Transverse colon (tissue), 4 donors: ENCODE measurements around the gene CENPF. TPM values are rescaled to one million over a fixed set of nuclear protein-coding genes. Genes with fewer than 3 reads are reported as not detected.
"Not testable (repeated sequence)": the region's sequence is repeated elsewhere in the genome, so short reads cannot be mapped to it uniquely, and the experiment has no call there.

Experiments
- DNase-seq: peaks from one replicate; pipeline ENCODE4 v3.0.0-alpha.2; 2019
- H3K27ac ChIP-seq, 4 donors: fragments of 200-600 bp; sonication (generic); 2 replicates each; pipeline ENCODE4 v1.5.1; 2016 to 2018; ENCODE audit warnings: inconsistent platforms in 4 of 4
- H3K27me3 ChIP-seq: fragments of 200-600 bp; sonication (generic); 2 replicates; pipeline ENCODE4 v1.5.1; 2017; ENCODE audit warnings: inconsistent platforms
- H3K36me3 ChIP-seq, 4 donors: fragments of 200-600 bp; sonication (generic); 2 replicates each; pipeline ENCODE4 v1.5.1; 2017 to 2019; ENCODE audit warnings: inconsistent platforms in 4 of 4
- H3K4me1 ChIP-seq, 4 donors: fragments of 200-600 bp; sonication (generic); 2 replicates each; pipeline ENCODE4 v1.5.1; 2017 to 2020; ENCODE audit warnings: inconsistent platforms in 4 of 4
- H3K4me3 ChIP-seq, 4 donors: fragments of 200-600 bp; sonication (generic); 1 replicate in 1 of 4; 2 replicates in 3 of 4; pipeline versions ENCODE4 v1.5.1 to v1.6.1; 2017 to 2019; ENCODE audit warnings: inconsistent platforms in 4 of 4
- H3K9me3 ChIP-seq, 2 donors: fragments of 200-600 bp; sonication (generic); 2 replicates each; pipeline ENCODE4 v1.5.1; 2017 to 2019; ENCODE audit warnings: inconsistent platforms in 2 of 2
- CTCF ChIP-seq, 5 experiments: fragments of 200-600 bp in 3 of 5; fragments of 450-650 bp in 2 of 5; sonication (generic) in 3 of 5; IDR thresholded peaks; 1 replicate in 2 of 5; 2 replicates in 3 of 5; pipeline ENCODE4 v1.5.1; 2016 to 2017; ENCODE audit warnings: antibody characterized with exemption in 5 of 5, inconsistent platforms in 3 of 5, mild to moderate bottlenecking in 2 of 5, moderate library complexity in 1 of 5
- EP300 ChIP-seq: sonication (generic); formaldehyde crosslinking; IDR thresholded peaks from one replicate; pipeline ENCODE4 v1.6.1; 2017; ENCODE audit warnings: antibody characterized with exemption, low read depth
- POLR2A ChIP-seq: fragments of 450-650 bp; IDR thresholded peaks from one replicate; pipeline ENCODE4 v1.6.1; 2016; ENCODE audit warnings: antibody characterized with exemption, mild to moderate bottlenecking, moderate library complexity
- POLR2AphosphoS5 ChIP-seq, 3 donors: sonication (generic); formaldehyde crosslinking; IDR thresholded peaks; one replicate each; pipeline ENCODE4 v1.6.1; 2016; ENCODE audit warnings: antibody characterized with exemption in 3 of 3
- WGBS, 2 donors: methylation state at CpG; one replicate each; pipeline ENCODE4 v1.1.5; 2018; ENCODE audit warnings: low coverage in 1 of 2; 5-methylcytosine and 5-hydroxymethylcytosine counted together
- in situ Hi-C, 4 donors: fragments of 200-750 bp; cut with MboI; loops; one replicate each; pipeline versions ENCODE4 v1.15.0 to v1.15.1; 2017; ENCODE audit warnings: low sequenced_read_pairs in 3 of 4, low pct_ligation_motif_present in 1 of 4, low pct_unique_long_range_greater_than_20kb in 1 of 4
- intact Hi-C: fragments of 100-400 bp; cut with DNase I; formaldehyde crosslinking; loops from one replicate; pipeline ENCODE4 v1.15.1; 2023; ENCODE audit warnings: low total_unique reads
- total RNA-seq, 4 donors: library from RNA; depleted of rRNA; stranded (reverse); fragments of >200 nt; gene quantifications; one replicate each; pipeline ENCODE4 v1.1.0, GENCODE V29; 2016

Gene CENPF
- total RNA-seq, 4 donors from 2014 or later, result 1.5 to 49.8 (median 3.4) TPM

GRCh38 chr1:214590696-214591095, 12.3 kb upstream of the CENPF start:
- intact Hi-C loops (no loop called here), in situ Hi-C loops (loop anchor here in 3 of 4 donors (25.0 kb wide), 3 partner anchors 253 to 378 kb away; no protein-coding TSS in a partner anchor)
- Histone ChIP-seq H3K27ac (no peak overlapping the region), H3K9me3 (no peaks in the 10 kb centered on the region), H3K27me3 (no peaks in the 10 kb centered on the region), H3K4me1 (no peaks in the 10 kb centered on the region), H3K36me3 (no peaks in the 10 kb centered on the region), H3K4me3 (no peak overlapping the region)
- 79 to 81% methylated on average over 2 to 5 of the region's 5 CpGs for WGBS, 2 donors
- no peak for DNase-seq
- TF ChIP-seq CTCF (IDR thresholded peaks at IDR 0.05) (no peak), POLR2A (no peak), EP300 (no peak), POLR2AphosphoS5 (IDR thresholded peaks at IDR 0.05) (no peak)

- H3K36me3 ChIP-seq, H3K27me3 ChIP-seq, H3K4me3 ChIP-seq, H3K27ac ChIP-seq, H3K4me1 ChIP-seq, DNase-seq, H3K9me3 ChIP-seq, intact Hi-C loops: not testable (repeated sequence)
- in situ Hi-C loops, result loop anchor here in 3 of 4 donors (25.0 kb wide), 3 partner anchors 255 to 380 kb away; no protein-coding TSS in a partner anchor
- 86 to 93% methylated on average over 4 to 8 of the region's 8 CpGs for WGBS, 2 donors
Observed at GRCh38 chr1:214591918-214592317, 11.1 kb upstream of the CENPF start.

- H3K4me3 ChIP-seq, result no peak overlapping the region
- H3K27ac ChIP-seq, result no peak overlapping the region
- in situ Hi-C loops (loop anchor here in 3 of 4 donors (25.0 kb wide), 3 partner anchors 256 to 381 kb away; no protein-coding TSS in a partner anchor), intact Hi-C loops (no loop called here)
- no peaks in the 10 kb centered on the region for H3K4me1 ChIP-seq
- H3K27me3 ChIP-seq, result no peaks in the 10 kb centered on the region
- H3K36me3 ChIP-seq, result no peaks in the 10 kb centered on the region
- H3K9me3 ChIP-seq, result no peaks in the 10 kb centered on the region
- DNase-seq, result no peak
- TF ChIP-seq CTCF (IDR thresholded peaks at IDR 0.05) (no peak), EP300 (no peak), POLR2A (no peak), POLR2AphosphoS5 (IDR thresholded peaks at IDR 0.05) (no peak)
Observed at GRCh38 chr1:214593158-214593557, 9.8 kb upstream of the CENPF start.

- no peaks in the 10 kb centered on the region for H3K27me3 ChIP-seq
- H3K9me3 ChIP-seq, result no peaks in the 10 kb centered on the region
- 0 to 1% methylated on average over 6 to 11 of the region's 11 CpGs for WGBS, 2 donors
- in situ Hi-C loops (no loop called here), intact Hi-C loops (no loop called here)
- H3K4me1 ChIP-seq, result peaks cover 0 to 11% (median 8%) of the 10 kb centered on the region in 4 donors
- TF ChIP-seq POLR2A, result no peak
- no peak for TF ChIP-seq POLR2AphosphoS5 (IDR thresholded peaks at IDR 0.05)
- TF ChIP-seq EP300, result no peak
- TF ChIP-seq CTCF (IDR thresholded peaks at IDR 0.05), result no peak
- H3K27ac ChIP-seq, result peak overlapping the region in 1 of 4 donors; percentile 12
- peak overlapping the region in 3 of 4 donors; percentile 61 to 70 (median 68) for H3K4me3 ChIP-seq
- no peak for DNase-seq
- no peaks in the 10 kb centered on the region for H3K36me3 ChIP-seq
Observed at GRCh38 chr1:214603819-214604252, 841 bp downstream of the CENPF start.

- no peaks in the 10 kb centered on the region for H3K9me3 ChIP-seq
- H3K4me1 ChIP-seq, result peaks cover 0 to 11% (median 8%) of the 10 kb centered on the region in 4 donors
- H3K27ac ChIP-seq, result no peak overlapping the region
- in situ Hi-C loops (no loop called here), intact Hi-C loops (no loop called here)
- no peak for DNase-seq
- TF ChIP-seq CTCF (IDR thresholded peaks at IDR 0.05) (no peak), EP300 (no peak), POLR2AphosphoS5 (IDR thresholded peaks at IDR 0.05) (no peak), POLR2A (no peak)
- no peaks in the 10 kb centered on the region for H3K36me3 ChIP-seq
- H3K4me3 ChIP-seq, result no peak overlapping the region
- no peaks in the 10 kb centered on the region for H3K27me3 ChIP-seq
Observed at GRCh38 chr1:214604523-214604922, 1.5 kb downstream of the CENPF start.

- intact Hi-C loops, DNase-seq, H3K36me3 ChIP-seq, in situ Hi-C loops, H3K4me3 ChIP-seq, H3K27me3 ChIP-seq, H3K9me3 ChIP-seq, H3K27ac ChIP-seq: not testable (repeated sequence)
- peaks cover 0 to 11% (median 8%) of the 10 kb centered on the region in 4 donors for H3K4me1 ChIP-seq
- 95 to 98% methylated on average over 10 to 32 of the region's 32 CpGs for WGBS, 2 donors
Observed at GRCh38 chr1:214605484-214605883, 2.5 kb downstream of the CENPF start.
